Measurements from ENCODE around the gene PROZ. TPM values are rescaled to one million over a fixed set of nuclear protein-coding genes. Genes with fewer than 3 reads are reported as not detected.

PROZ gene
- total and polyA plus RNA-seq, 9 of the 15 experiments (the other 6 are each of a cell fraction or from before 2014, with no cell fraction given): not detected

GRCh38 chr13:113137691-113138298, 20.7 kb upstream of the PROZ start:
- H3K36me3 ChIP-seq (ENCODE audit: control insufficient read depth, insufficient read depth, low read length): no peaks in the 10 kb centered on the region
- ATAC-seq (no peak), DNase-seq (ENCODE audit: extremely low read depth in 1 of 4, low spot score in 3 of 4) (no peak), FAIRE-seq (no peak)
- intact Hi-C loops (cut with micrococcal nuclease): no loop called here
- no peak overlapping the region for H3K4me3 ChIP-seq
- no peak overlapping the region for H3K9ac ChIP-seq (ENCODE audit: insufficient read depth in 1 of 2, low read depth in 2 of 2, low read length in 2 of 2)
- H3K4me1 ChIP-seq (replicated peaks in 1 of 2; ENCODE audit: control insufficient read depth in 2 of 2, insufficient read depth in 2 of 2, low read length in 2 of 2): peaks cover 4 to 5% of the 10 kb centered on the region in 2 experiments; a peak in 3 of 5 replicates
- no peaks in the 10 kb centered on the region for H4K20me1 ChIP-seq (replicated peaks; ENCODE audit: control insufficient read depth, insufficient read depth, low read length)
- TF ChIP-seq TBL1XR1 (IDR thresholded peaks at IDR 0.05; ENCODE audit: low read length in 2 of 2) (no peak), ETS1 (conservative IDR thresholded peaks at IDR 0.05; ENCODE audit: control insufficient read depth, low read depth, low read length) (no peak), ZNF407 (IDR thresholded peaks at IDR 0.05; ENCODE audit: low read depth) (no peak), MNT (conservative IDR thresholded peaks at IDR 0.05) (no peak), XRCC5 (IDR thresholded peaks at IDR 0.05; ENCODE audit: low read depth, low read length) (no peak), CEBPG (CRISPR knock-in tag; IDR thresholded peaks at IDR 0.05) (no peak), CEBPG (tag; conservative IDR thresholded peaks at IDR 0.05 in 1 of 2, IDR thresholded peaks at IDR 0.05 in 1 of 2) (no peak)
- H3K27ac ChIP-seq (ENCODE audit: extremely low read depth, low read depth, low read length): no peak overlapping the region
- POLR2A ChIA-PET: interaction anchor here (0.6 kb wide), 1 partner anchor 1774 kb away, joined by 3 read pairs; no protein-coding TSS in a partner anchor
- CTCF ChIA-PET (ENCODE audit: low intra/inter-chr PET ratio): no interaction called here
- no peak overlapping the region for H2AFZ ChIP-seq (ENCODE audit: low read depth, low read length)
- BruUV-seq (replicated peaks): no TSS peak
- no peak overlapping the region for H3K4me2 ChIP-seq (ENCODE audit: insufficient read depth, low read length)
- WGBS (ENCODE audit: insufficient coverage, low coverage, missing lambda C conversion rate): 42% methylated on average over 11 of the region's 11 CpGs
- H3K79me2 ChIP-seq (ENCODE audit: control insufficient read depth, insufficient read depth, low read length): no peaks in the 10 kb centered on the region
- H3K9me3 ChIP-seq (replicated peaks; ENCODE audit: control insufficient read depth, insufficient read depth, low read depth, low read length): no peaks in the 10 kb centered on the region
- H3K9me1 ChIP-seq (ENCODE audit: control insufficient read depth, insufficient read depth, low read length): no peaks in the 10 kb centered on the region
- H3K27me3 ChIP-seq (ENCODE audit: control insufficient read depth in 2 of 2, insufficient read depth in 2 of 2, low read length in 2 of 2): no peaks in the 10 kb centered on the region; a peak in 2 of 5 replicates
- in situ Hi-C loops (cut with MboI): no loop called here

All from K562 (cell line).